Activated gamma-delta T cell treated with anti-CD3 and anti-CD28 coated beads, Interleukin-2, amount 50 U/mL, for 16 hours (primary cell): ENCODE measurements around the gene NPAS3.

Experiments used
- DNase-seq: peaks from one replicate; pipeline ENCODE4 v3.0.0-alpha.2; 2020; ENCODE audit warnings: low read depth

NPAS3 gene

DNA sequence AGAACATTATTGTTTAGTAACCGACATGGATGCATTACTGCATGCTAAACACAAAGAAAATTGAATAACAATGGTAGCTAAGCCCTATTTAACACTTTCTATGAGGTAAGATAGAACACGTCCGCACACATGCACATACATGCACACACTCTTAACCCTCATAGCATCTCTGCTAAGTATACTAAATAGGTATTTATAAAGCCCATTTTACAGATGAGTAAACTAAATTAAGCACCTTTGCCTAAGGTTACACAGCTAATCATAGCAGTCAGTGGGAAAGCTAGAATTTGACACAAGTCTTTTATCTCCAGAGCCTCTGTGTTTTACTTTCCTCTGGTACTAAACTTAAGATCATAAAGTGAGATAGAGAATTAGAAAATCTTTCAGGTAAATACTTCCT lies 577.2 kb downstream of the NPAS3 start:
- DNase-seq = no peak

DNA sequence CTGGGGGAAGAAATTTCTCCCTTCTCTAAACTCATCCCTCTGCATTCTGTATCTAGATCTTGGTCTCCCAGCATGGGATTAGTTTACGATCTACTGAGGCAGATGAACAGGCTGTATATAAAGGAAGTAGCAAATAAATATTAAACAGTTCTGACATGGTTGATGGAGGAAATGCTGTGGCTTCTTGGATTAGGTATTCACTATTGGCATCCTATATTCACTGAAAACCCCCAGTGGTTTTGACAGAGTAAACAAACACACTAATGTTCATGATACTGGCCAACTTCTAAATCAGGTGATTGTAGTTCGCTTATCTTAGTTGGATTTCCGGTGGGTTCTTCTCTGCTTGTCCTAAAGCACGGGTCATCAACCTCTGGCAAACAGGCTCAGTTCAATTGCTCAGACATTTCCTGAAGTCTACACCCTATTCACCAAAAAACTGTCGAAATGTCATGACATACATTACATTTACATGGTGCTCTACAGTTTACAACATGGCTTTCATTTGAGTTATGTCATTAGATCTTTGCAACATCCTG lies 578.3 kb downstream of the NPAS3 start:
- no peak for DNase-seq

DNA sequence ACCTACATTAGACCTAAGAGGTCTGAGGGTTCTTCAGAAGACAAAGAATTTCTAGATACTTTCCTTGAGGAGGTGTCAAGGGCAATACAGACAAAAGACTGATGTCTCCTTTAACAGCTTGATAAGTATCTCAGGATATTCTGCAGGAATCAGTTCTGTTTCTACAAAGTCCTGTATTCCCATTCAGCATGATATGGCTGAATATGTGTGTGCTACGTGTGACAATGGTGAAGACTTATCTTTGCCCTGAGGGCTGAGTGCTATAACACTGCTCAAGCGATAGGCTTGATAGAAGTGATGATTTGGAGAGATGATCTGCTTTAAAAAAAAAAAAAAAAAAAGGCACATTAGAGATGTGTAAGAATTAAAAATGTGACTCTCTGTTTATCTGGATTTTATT lies 582.5 kb downstream of the NPAS3 start:
- no peak for DNase-seq

DNA sequence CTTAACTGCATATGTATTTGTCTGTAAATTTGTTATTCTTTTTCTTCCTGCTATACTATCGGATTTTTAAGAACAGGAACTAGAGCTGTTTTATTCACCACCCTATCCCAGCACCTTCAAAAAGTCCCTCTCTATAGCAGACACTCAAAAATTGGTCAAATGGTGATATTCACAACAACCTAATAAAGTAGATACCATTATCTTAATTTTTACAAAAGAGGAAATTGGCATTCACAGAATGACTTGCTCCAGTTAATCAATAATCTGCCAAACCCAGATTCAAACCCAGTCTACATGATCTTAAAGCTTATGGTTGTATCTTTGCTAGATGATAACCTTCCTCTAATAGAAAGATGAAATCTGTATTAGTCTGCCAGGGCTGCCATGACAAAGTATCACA lies 585.6 kb downstream of the NPAS3 start:
- DNase-seq = no peak

DNA sequence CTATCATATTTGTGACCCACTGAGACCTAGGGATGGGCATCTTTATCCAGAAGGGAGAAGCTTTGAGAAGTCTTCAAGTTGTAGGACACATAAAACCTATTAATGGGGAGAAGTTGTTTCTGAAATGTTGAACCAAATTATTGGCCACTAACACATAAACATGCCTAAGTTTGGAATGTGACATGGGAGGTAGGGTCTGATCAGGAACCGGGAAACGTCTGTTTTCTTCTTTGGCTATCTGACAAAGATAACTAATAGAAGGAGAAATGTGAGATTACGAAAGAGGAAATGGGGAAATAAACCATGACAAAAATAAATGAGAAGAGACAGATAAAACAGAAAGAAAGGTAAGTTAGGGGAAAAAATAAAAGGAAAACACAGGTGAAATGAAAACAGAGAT lies 586.9 kb downstream of the NPAS3 start:
- DNase-seq = no peak

DNA sequence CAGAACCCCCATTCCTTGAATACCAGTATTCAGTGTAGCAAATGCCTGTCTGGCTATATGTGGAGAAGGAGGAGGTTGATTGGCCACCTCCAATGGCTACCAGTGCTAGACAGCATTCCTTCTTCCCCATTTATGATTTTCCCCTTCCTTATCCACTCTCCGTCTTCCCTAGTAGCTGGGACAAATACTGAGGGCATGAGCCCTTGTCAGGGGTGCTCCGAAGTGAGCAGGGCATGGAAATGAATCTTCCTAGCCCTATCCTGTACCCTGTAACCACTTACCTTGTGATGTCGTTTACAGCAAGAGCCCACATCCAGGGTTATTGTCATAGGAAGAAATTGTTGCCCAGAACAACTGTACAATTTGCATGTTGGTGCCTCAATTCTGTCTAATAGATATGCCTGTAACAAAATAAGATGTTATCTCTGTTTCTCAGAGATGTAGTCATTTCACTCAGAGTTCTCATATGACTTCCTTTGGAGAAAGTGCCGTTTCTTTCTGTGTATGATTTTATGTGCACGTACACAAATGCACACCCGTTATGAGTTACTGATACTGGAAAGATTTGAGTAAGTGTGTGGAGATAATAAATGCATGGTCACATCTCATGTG lies 588.5 kb downstream of the NPAS3 start:
- DNase-seq = no peak

DNA sequence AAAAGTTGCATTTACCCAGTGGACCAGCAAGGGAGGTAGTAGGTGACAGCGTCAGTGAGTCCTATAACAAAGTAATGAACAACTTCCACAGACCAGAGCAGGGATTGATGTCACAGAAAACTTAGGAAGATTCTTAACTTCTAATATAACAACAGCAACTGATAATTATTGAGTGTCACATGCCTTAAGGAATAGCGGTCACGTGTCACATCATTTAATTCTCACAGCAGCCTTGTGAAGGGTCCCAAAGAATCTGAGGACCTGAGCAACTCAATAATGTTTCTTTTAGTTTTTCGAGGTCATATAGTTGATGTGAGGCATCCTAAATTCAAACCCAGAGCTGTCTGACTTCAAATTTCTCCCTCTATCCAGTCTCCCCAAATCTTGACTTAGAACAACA lies 590.0 kb downstream of the NPAS3 start:
- DNase-seq = no peak

DNA sequence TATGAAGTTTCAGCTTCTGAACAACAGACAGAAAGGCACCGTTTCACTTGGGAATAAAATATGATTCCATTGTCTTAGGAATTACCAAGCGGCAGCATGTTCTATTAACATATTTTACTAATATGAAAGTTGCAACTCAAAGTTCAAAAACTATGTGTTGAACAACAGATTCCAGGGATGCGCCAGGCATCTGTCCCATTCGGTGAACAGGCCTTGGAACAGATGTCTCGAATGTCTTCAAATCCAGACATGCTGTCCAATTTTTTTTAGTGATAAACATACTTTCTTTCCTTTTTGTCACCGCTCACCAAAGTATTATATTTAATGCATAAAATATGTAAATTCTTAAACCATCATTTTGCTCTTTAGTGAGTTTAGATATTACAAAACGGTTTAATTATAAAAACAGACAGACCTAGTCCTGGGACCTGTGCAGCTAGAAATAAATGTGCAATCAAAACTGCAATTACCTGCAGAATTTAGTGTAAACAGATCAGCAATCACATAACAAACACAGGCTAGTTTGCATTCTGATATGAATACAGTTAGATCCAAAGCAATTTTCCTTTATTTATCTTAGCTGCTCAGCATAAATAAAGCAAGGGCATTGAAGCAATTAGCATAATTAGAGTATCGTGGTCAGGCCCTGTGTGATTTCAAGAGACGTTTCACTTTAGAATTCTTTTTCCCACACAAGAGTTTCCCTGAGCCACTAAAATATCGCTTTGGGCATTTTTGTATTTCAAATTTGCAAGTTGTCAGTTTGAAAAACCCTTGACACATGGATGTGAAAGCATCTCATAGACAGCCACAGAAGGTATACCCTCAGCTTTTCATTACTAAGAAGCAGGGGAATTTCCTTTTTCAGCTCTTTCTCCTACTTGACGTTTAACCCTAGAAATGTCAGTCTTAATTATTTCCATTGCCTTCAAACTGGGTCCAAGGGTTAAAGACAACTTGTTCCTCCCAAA lies 591.4 kb downstream of the NPAS3 start:
- DNase-seq = no peak

DNA sequence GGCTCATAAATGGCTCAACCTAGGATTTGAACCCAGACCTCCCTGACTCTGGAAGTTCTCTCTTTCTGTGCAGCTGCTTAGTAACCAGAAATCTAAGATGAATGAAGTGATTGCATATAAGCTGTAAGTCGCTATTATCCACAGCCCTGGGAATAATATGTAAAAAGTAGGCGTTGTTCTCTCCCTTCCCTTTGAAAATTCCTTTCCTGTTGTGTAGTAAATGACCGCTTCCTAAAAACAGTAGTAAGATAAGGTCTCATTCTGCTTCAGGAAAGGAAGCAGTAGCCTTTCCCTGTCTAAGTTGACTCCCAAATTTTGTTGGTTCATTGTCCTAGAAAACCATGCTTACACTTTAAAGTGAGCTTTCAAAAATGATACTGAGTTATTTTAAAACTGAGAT lies 593.9 kb downstream of the NPAS3 start:
- DNase-seq = no peak

DNA sequence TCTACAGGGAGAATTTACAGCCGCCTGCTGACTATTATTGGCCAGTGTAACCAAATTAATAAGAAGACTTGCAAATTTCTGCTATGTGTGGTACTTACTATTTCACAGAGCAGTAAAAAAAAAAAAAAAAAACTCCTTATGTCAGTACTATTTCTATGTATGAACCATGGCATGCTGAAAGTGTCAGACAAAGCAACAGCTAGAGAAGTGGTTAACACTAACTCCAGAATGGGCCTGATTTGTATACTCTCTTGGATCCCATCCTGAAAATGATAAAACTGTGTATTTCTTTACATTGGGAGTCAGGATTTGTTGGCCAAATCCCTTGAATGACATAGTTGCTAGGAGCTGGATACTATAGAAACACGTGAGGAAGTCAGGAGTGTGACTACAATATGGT lies 595.4 kb downstream of the NPAS3 start:
- DNase-seq = no peak

DNA sequence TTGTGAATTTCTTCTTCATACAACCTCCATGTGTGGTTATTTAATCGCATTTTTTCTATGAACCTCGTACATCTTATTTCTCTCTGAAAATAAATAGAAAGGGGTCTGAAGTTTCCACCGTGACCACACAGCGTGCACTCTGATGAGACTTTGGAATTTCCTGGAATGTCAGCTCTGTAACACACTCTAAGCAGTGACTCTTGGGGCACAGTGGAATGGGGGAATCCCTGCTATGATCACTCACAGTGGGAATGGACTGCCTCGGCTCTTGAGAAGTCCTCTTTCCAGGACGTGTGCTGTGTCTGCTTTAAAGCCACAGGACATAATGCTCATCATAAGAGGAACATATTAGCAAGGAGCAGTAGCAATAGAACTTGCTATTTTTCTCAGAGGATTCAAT lies 596.0 kb downstream of the NPAS3 start:
- no peak for DNase-seq

DNA sequence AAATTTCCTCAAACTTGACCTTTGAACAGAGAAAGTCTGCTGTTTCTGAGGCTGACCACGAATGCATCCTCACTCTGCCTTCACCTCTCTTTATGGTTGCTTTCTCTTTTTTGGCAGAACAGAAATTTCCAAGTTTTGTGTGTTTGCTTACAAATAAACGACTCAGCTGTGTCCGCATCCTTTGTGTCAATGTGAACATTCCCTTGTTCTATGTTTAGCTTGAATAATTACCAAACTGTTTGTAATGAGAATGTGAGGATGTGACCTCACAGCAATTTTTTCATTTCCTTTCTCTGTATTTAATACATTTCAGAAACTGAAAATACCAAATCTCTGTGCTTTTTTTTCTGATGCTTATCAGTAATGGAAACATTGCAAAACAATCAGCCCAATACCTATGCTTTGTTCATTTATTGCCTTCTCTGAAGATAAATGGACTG lies 601.3 kb downstream of the NPAS3 start:
- DNase-seq = no peak

DNA sequence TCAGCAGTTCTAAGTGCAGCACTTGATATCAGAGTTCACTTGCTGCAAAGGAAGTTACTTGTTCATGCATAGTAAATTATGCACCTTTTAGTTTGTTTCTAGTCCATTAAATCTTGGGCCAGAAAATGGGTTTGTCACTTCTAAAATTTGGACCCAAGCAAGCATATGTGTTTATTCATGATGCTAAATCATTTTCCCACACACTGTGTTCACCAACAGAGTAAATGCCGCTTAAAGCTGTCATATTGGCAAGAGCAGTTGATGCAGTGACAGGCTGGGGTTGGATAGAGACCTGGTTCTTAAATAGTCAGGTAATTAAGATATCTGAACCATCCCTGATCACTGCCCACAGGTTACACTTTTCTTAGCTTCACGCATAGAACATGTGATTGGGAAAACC lies 602.5 kb downstream of the NPAS3 start:
- no peak for DNase-seq

DNA sequence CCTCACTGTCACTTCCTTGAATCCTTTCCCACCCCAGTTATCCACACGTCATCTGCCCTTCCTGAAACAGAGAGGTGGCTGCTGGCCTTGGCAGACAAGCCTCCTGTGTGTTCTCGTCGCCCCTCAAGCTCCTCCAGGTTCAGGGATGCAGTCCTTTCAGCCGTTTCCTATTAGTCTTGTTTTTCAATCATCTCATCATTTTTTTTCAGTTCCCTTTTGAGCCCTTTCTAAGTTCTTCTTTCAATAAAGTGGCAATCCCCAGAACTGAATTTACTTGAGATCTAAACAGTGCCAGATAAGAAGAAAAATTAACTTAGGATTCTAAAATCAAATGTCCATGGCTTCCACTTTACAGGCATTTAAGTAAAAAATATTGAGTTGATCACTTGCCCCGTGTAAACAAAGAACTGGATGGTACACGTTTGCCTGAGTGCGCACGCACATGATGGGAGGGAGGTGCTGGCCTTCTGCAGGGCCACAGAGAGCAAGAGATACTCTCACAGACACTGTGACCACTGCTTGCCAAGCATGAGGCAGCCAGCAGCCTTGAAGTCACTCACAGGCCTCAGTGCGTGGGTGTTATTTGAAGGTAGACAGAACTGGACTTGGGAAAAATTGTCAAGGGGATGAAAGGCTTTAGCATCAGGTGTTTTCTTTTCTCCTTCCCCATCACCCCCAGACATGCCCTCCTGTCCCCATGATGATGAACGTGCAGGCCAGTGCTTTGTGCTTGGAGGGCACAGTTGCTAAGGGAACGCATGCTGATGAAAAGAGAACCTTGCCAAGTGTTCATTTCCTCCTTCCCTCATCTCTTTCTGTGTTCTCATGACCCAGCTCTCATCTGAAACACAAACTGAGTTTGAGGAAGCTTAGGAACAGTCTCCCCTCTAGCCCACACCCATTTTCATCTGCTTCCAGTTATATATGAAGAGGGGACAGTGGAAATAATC lies 603.9 kb downstream of the NPAS3 start:
- no peak for DNase-seq

DNA sequence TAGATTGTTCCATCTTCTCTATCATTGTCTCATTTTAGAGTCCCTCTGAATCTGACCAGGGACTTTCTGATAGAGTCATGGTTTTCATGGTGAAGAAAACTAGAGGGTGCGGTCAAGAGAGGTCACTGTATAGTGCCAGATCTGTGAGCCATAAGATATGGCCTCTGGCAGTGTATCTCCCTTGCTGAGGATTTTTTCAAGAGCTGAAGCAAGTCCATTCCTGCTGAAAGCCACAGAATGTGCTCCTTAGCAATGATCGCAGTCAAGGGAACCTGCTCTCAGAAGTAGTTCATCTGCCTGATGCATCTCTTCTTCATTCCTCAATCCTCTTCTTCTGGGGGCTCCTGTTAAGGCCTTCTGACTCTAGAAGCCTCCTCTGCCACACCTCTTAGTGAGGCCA lies 607.0 kb downstream of the NPAS3 start:
- no peak for DNase-seq

DNA sequence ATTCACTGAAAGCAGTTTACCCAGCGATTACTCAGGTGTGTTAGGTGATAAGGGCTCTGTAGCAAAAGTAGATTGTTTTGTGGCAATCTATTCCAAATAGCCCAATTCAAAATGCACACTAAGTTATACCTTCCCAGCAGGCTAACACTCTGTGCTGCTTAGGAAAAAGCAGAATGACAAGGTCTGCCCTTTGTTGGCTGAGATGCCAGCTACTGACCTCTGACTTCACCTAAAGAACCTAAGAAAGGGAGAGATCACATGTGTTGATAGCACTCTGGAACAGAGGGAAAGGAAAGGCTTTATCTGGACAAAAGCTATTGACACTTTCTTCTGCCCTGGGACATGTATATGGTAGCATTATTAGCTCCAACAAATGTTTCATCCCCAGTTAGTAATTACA lies 609.9 kb downstream of the NPAS3 start:
- no peak for DNase-seq

DNA sequence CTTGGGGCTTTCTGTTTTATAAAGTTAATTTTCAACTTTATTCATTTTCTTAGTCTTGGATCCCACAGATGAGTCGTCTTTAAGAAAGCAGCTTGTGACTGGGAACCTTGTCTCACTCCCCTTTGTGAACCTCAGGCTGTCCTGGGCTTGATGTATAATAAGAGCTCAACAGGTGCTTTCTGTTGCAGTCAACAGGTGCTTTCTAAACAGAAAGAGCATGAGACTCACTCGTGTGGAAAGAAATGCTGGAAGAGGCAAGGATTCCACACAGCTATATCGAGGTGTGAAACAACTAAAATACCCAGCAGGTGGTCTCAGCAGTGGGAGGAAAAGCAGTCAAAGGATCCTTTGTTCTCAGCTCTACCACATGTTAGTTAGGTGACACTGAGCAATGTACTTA lies 613.3 kb downstream of the NPAS3 start:
- no peak for DNase-seq

DNA sequence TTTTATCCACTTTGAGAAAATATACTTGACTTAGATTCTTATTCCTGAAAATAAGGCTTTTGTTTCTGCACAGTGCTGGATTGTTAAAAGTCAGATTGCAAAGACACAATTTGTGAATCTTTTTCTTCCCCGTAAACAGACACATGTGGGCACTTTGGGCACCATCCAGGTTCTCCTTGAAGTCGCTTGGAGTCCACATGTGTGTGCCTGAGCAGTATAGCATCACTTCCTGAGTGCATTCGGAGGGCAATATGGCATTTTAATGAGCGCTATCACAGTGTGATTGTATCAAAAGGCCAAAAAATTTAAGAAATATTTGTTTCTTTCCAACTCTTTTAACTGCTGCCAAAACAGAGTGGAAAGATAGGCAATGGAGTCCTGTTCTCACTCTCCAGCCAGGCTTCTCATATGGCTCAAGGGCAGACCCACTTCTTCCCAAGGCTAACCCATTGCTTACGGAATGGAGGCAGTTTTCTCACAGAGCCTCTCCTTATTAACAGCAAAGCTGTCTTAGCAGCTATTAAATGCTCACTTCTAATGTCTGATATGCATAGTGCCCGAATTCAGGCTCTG lies 615.1 kb downstream of the NPAS3 start:
- no peak for DNase-seq

DNA sequence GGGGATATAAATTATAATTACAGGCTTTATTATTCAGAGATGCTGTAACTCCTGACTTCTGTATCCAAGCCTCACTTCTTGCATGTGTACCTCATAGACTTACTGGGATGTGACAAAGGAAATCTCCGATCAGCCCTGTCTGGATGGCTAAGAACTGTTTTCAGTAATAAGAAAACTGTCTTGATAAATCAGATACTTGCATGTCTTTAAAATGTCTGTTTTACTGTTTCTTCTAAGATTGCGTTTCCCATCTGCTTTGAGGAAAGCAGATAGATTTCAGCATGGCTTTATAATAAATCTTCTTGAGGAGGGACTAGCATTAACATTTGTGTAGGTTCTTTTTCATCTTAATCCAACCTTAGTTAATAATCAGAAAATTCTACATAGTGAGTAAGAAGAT lies 616.3 kb downstream of the NPAS3 start:
- DNase-seq = no peak

DNA sequence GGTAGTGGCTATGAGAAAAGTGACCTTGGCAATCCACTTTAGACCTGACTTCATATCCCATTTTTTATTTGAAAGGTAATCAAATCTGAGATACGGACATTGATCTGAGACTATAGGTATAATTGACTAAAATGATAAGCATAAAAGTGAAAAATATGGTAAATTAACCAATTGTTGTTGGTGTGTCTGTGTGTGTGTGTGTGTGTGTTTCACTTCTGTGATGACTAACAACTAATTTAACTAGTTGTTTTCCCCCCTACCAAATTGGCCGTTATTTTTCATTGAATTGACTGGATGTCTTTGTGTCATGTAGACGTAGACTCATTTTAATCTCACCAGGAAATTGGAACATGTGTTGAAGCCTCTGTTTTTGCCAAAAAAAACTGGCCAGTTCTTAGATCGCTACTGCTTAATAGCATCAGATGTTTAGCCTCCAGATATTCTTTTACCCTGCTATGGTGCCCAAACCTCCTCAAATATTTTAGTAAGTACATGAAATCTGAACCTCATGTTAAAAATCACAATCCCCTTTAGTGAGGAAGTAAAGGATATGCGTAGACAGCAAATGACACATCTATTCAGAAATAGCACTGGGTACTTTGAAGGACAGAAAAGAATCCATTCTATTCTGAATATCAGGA lies 617.2 kb downstream of the NPAS3 start:
- no peak for DNase-seq

DNA sequence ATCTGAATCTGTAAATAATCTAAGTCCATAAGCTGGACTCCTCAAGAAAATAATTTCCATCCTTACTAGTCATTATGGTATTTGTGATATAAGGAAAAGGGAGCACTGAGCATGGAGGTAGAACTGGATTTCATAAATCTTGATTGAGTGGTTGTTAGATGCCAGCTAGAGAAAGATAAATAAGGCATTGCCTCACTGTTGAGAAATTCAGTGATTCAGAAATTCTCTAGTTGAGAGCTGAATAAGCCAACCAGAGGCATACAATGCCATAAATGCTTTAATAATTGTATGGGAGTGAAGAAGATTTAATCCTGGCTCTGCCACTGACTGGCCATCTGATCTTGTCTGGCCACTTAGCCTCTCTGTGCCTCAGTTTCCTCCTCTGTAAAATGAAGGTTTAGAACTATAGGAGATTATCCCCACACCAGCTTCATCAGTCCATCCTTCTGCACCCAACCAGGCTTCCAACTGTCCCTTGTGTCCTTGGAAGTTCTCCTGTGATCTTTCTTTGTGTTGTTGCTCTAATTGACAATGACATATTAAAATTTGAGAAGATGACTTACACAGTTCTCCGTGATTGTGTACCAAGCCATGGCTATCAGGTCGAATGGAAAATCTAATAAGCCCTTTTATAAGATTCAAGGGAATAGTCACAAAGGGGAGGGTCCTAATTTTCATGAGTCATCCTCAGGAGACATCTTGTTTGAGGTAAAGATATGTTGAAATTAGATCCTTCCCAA lies 617.9 kb downstream of the NPAS3 start:
- DNase-seq = no peak
